Tibial nerve (tissue), 4 donors: ENCODE data around the gene DDX3X. TPM values are rescaled to one million over a fixed set of nuclear protein-coding genes. Genes with fewer than 3 reads are reported as not detected.
A peak's percentile ranks its signal among the peaks of the same experiment; 100 is the strongest.
"Not testable (repeated sequence)": the region's sequence is repeated elsewhere in the genome, so short reads cannot be mapped to it uniquely, and the experiment has no call there.

Experiments used
- DNase-seq, 2 donors: peaks; one replicate each; pipeline ENCODE4 v3.0.0-alpha.2; 2019; ENCODE audit warnings: low spot score in 2 of 2
- H3K27ac ChIP-seq, 4 donors: fragments of 200-600 bp; sonication (generic) in 3 of 4; one replicate each; pipeline ENCODE4 v1.5.1; 2017 to 2019; ENCODE audit warnings: mild to moderate bottlenecking in 1 of 4
- H3K27me3 ChIP-seq, 2 donors: fragments of 200-600 bp; sonication (generic) in 1 of 2; one replicate each; pipeline versions ENCODE4 v1.5.1 to v1.6.0; 2017 to 2019
- H3K36me3 ChIP-seq, 3 donors: fragments of 200-600 bp; sonication (generic); one replicate each; pipeline ENCODE4 v1.5.1; 2018 to 2019
- H3K4me1 ChIP-seq, 4 donors: fragments of 200-600 bp; sonication (generic) in 3 of 4; one replicate each; pipeline ENCODE4 v1.5.1; 2017 to 2019
- H3K4me3 ChIP-seq, 4 donors: fragments of 200-600 bp; sonication (generic) in 3 of 4; one replicate each; pipeline ENCODE4 v1.5.1; 2017 to 2019; ENCODE audit warnings: mild to moderate bottlenecking in 1 of 4, moderate library complexity in 1 of 4
- H3K9me3 ChIP-seq, 4 donors: fragments of 200-600 bp; sonication (generic) in 3 of 4; one replicate each; pipeline ENCODE4 v1.5.1; 2017 to 2019
- EP300 ChIP-seq, 2 donors: sonication (generic); formaldehyde crosslinking; IDR thresholded peaks; one replicate each; pipeline ENCODE4 v1.6.1; 2017; ENCODE audit warnings: antibody characterized with exemption in 2 of 2, mild to moderate bottlenecking in 1 of 2
- POLR2A ChIP-seq, 2 donors: fragments of 450-650 bp; IDR thresholded peaks; one replicate each; pipeline ENCODE4 v1.6.1; 2017; ENCODE audit warnings: antibody characterized with exemption in 2 of 2, mild to moderate bottlenecking in 2 of 2, moderate library complexity in 2 of 2
- WGBS, 2 donors: methylation state at CpG; one replicate each; pipeline ENCODE4 v1.1.5; 2018; 5-methylcytosine and 5-hydroxymethylcytosine counted together
- total RNA-seq, 4 donors: library from RNA; depleted of rRNA; stranded (reverse); fragments of >200 nt; gene quantifications; one replicate each; pipeline ENCODE4 v1.1.0, GENCODE V29; 2016
- TF ChIP-seq, protein P1 (sequence below), 5 experiments: fragments of 200-600 bp in 3 of 5; fragments of 450-650 bp in 2 of 5; sonication (generic) in 3 of 5; IDR thresholded peaks; one replicate each; pipeline ENCODE4 v1.5.1; 2016 to 2019; ENCODE audit warnings: antibody characterized with exemption in 5 of 5, mild to moderate bottlenecking in 3 of 5, moderate library complexity in 2 of 5

DDX3X gene
- total RNA-seq, 4 donors from 2014 or later, result 123 to 171 (median 148) TPM

DNA sequence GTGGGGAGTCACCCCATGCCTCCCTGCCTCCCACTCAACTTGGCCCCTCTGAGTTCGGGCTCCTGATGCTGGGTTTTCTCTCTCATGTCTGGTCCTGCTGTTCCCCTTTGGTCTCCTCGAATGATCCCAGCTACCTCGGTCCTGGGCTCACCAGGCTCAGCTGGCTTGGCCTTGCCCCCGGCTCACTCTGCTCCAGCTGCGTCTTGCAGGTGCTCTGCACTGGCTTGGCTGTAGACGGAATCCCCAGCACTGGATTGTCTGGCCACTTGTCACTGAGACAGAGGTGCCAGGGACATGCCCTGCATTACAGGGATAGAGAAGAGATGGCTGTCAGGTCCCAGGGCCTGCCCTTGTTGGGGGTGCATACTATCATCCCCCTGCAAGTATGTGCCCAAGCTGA, 71.6 kb downstream of the DDX3X start:
- no peak for TF ChIP-seq EP300 (IDR thresholded peaks at IDR 0.05)
- TF ChIP-seq POLR2A (IDR thresholded peaks at IDR 0.05), result no peak
- TF ChIP-seq, protein P1, sequence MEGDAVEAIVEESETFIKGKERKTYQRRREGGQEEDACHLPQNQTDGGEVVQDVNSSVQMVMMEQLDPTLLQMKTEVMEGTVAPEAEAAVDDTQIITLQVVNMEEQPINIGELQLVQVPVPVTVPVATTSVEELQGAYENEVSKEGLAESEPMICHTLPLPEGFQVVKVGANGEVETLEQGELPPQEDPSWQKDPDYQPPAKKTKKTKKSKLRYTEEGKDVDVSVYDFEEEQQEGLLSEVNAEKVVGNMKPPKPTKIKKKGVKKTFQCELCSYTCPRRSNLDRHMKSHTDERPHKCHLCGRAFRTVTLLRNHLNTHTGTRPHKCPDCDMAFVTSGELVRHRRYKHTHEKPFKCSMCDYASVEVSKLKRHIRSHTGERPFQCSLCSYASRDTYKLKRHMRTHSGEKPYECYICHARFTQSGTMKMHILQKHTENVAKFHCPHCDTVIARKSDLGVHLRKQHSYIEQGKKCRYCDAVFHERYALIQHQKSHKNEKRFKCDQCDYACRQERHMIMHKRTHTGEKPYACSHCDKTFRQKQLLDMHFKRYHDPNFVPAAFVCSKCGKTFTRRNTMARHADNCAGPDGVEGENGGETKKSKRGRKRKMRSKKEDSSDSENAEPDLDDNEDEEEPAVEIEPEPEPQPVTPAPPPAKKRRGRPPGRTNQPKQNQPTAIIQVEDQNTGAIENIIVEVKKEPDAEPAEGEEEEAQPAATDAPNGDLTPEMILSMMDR (IDR thresholded peaks at IDR 0.05), result no peak
- no peak overlapping the region for H3K4me3 ChIP-seq
- H3K27me3 ChIP-seq, result no peaks in the 10 kb centered on the region
- H3K9me3 ChIP-seq, result no peaks in the 10 kb centered on the region
- no peak for DNase-seq
- H3K27ac ChIP-seq, result no peak overlapping the region
- 74 to 89% methylated on average over 6 of the region's 6 CpGs for WGBS, 2 donors
- no peaks in the 10 kb centered on the region for H3K36me3 ChIP-seq
- no peaks in the 10 kb centered on the region for H3K4me1 ChIP-seq

DNA sequence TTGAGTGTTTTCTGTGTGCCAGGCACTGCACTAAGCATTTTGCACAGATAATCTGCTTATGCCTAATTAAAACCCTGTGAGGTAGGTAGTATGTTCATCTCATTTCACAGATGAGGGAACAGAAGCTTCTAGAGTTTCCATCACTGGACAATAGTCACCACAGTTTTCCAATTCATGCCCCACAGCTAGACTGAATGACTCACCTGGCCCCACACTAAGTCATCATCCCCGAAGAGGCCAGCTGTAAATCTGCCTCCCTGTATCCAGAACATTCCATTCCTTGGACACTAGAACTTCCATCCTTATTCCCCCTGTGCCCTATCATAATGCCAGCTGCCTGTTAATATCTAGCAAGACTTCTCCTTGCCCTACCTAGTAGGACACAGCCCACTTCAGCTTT, 72.2 kb downstream of the DDX3X start:
- Histone ChIP-seq H3K9me3 (no peaks in the 10 kb centered on the region), H3K27me3 (no peaks in the 10 kb centered on the region), H3K27ac (no peak overlapping the region), H3K36me3 (no peaks in the 10 kb centered on the region), H3K4me3 (no peak overlapping the region), H3K4me1 (no peaks in the 10 kb centered on the region)
- DNase-seq, result no peak
- 81 to 85% methylated on average over 1 of the region's 1 CpG for WGBS, 2 donors
- no peak for TF ChIP-seq EP300 (IDR thresholded peaks at IDR 0.05)

DNA sequence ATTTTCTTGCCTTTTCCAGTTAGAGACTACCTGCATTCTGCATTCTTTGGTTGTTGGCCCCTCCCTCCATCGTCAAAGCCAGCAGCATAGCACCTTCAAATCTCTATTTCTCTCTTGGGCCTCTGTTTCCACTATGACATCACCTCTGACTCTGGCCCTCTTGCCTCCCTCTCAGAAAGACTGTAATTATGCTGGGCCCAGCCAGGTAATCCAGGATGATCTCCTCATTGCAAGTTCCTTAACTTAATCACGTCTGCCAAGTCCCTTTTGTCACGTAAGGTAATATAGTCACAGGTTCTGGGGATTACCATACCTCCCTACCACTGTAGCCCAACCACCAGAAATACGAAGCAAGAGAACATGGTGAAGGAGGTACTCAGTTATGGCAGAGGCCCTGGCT, 73.9 kb downstream of the DDX3X start:
- WGBS, 2 donors, result 79 to 89% methylated on average over 3 to 4 of the region's 4 CpGs
- H3K36me3 ChIP-seq, result no peaks in the 10 kb centered on the region
- H3K27ac ChIP-seq, result no peak overlapping the region
- H3K4me1 ChIP-seq, result no peaks in the 10 kb centered on the region
- H3K9me3 ChIP-seq, result no peaks in the 10 kb centered on the region
- DNase-seq, result no peak
- H3K4me3 ChIP-seq, result no peak overlapping the region
- TF ChIP-seq POLR2A (IDR thresholded peaks at IDR 0.05), result no peak
- TF ChIP-seq, protein P1 (IDR thresholded peaks at IDR 0.05), result no peak
- TF ChIP-seq EP300 (IDR thresholded peaks at IDR 0.05), result no peak
- H3K27me3 ChIP-seq, result no peaks in the 10 kb centered on the region

DNA sequence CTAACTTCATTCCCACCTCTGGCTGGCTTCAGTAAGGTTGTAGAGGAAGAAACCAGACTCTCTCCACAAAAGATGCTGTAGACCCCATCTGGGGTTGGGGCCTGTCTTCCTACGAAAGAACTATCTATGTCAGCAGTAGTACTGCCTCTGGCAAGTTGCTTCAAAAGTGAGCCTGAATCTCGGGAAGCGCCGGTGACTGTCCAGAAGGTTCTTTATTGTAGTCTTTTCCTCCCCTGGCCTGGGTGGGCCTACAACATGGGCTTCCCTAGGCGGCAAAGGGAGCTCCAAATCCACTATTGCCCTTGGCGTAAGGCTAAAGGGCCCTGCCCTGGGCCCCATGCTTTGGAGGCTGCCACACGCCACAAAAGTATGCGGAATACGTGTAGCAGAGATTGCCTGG, 74.6 kb downstream of the DDX3X start:
- DNase-seq, result no peak
- H3K36me3 ChIP-seq, result no peaks in the 10 kb centered on the region
- H3K27ac ChIP-seq, result peak overlapping the region in 1 of 4 donors; percentile 29
- TF ChIP-seq POLR2A (IDR thresholded peaks at IDR 0.05), result no peak
- TF ChIP-seq EP300 (IDR thresholded peaks at IDR 0.05), result no peak
- TF ChIP-seq, protein P1 (IDR thresholded peaks at IDR 0.05), result no peak
- 76 to 84% methylated on average over 7 to 9 of the region's 9 CpGs for WGBS, 2 donors
- no peaks in the 10 kb centered on the region for H3K9me3 ChIP-seq
- no peaks in the 10 kb centered on the region for H3K27me3 ChIP-seq
- no peak overlapping the region for H3K4me3 ChIP-seq
- H3K4me1 ChIP-seq, result no peaks in the 10 kb centered on the region

DNA sequence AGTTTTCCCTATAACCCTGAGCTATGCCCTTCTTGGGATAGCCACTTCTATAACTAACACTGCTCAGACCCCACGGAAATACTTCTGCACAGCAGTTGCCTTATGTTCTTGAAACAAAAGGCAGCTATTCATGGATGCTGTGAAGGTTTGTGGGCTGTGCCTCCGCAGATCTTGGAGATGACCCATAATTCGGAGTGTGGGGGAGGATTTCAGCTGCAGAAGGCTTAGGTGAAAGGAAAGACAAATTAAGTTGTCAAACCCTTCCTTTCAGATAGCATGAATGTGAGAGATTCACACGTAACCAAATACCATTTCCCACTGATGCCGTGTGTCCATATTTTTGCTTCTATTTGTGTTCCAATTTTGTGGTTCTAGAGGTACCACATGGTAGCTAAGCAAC, 75.0 kb downstream of the DDX3X start:
- 43 to 61% methylated on average over 5 of the region's 5 CpGs for WGBS, 2 donors
- no peak for DNase-seq
- TF ChIP-seq, protein P1 (IDR thresholded peaks at IDR 0.05), result no peak
- TF ChIP-seq EP300 (IDR thresholded peaks at IDR 0.05) (no peak), POLR2A (IDR thresholded peaks at IDR 0.05) (no peak)
- H3K9me3 ChIP-seq, result no peaks in the 10 kb centered on the region
- no peaks in the 10 kb centered on the region for H3K36me3 ChIP-seq
- no peak overlapping the region for H3K27ac ChIP-seq
- no peak overlapping the region for H3K4me3 ChIP-seq
- no peaks in the 10 kb centered on the region for H3K4me1 ChIP-seq
- H3K27me3 ChIP-seq, result no peaks in the 10 kb centered on the region

DNA sequence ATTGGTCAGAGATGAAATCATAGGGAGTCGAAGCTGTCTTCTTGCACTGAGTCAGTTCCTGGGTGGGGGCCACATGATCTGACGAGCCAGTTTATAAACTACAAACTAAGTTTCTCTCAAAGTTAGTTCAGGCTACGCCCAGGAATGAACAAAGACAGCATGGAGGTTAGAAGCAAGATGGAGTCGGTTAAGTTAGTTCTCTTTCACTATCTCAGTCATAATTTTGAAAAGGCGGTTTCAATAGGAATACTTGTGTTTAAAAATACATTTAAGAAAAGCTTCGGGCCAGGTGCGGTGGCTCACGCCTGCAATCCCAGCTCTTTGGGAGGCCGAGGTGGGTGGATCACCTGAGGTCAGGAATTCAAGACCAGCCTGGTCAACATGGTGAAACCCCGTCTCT, 77.3 kb downstream of the DDX3X start:
- not testable (repeated sequence) for DNase-seq, H3K9me3 ChIP-seq
- 91 to 95% methylated on average over 10 of the region's 10 CpGs for WGBS, 2 donors

More for the DNA sequence above, 77.3 kb downstream of the DDX3X start:
- H3K36me3 ChIP-seq, H3K27ac ChIP-seq, H3K4me3 ChIP-seq, H3K27me3 ChIP-seq, H3K4me1 ChIP-seq: not testable (repeated sequence)
